ENCODE results near the gene DNAH8.

DNAH8 gene

GRCh38 chr6:39004801-39005200 is 289.7 kb downstream of the DNAH8 start:
- TF ChIP-seq CTCF (IDR thresholded peaks at IDR 0.05; ENCODE audit: extremely low read depth, insufficient read depth, missing control alignments) = no peak
- DNase-seq (ENCODE audit: low spot score) = no peak
- in situ Hi-C loops (cut with MboI; ENCODE audit: low pct_unique_long_range_greater_than_20kb, low sequenced_read_pairs, unreplicated experiment) = no loop called here

- DNase-seq (ENCODE audit: low spot score) = no peak
- in situ Hi-C loops (cut with MboI; ENCODE audit: low pct_unique_long_range_greater_than_20kb, low sequenced_read_pairs, unreplicated experiment) = no loop called here
- TF ChIP-seq CTCF (IDR thresholded peaks at IDR 0.05; ENCODE audit: extremely low read depth, insufficient read depth, missing control alignments) = no peak
Measured at GRCh38 chr6:39005774-39006173, 290.7 kb downstream of the DNAH8 start.

GRCh38 chr6:39007575-39007974 is 292.5 kb downstream of the DNAH8 start:
- TF ChIP-seq CTCF (IDR thresholded peaks at IDR 0.05; ENCODE audit: extremely low read depth, insufficient read depth, missing control alignments) = no peak
- in situ Hi-C loops (cut with MboI; ENCODE audit: low pct_unique_long_range_greater_than_20kb, low sequenced_read_pairs, unreplicated experiment) = no loop called here
- DNase-seq (ENCODE audit: low spot score) = no peak

GRCh38 chr6:39008737-39009136 is 293.6 kb downstream of the DNAH8 start:
- DNase-seq (ENCODE audit: low spot score) = no peak
- no peak for TF ChIP-seq CTCF (IDR thresholded peaks at IDR 0.05; ENCODE audit: extremely low read depth, insufficient read depth, missing control alignments)
- in situ Hi-C loops (cut with MboI; ENCODE audit: low pct_unique_long_range_greater_than_20kb, low sequenced_read_pairs, unreplicated experiment) = no loop called here

GRCh38 chr6:39009476-39009875 is 294.4 kb downstream of the DNAH8 start:
- TF ChIP-seq CTCF (IDR thresholded peaks at IDR 0.05; ENCODE audit: extremely low read depth, insufficient read depth, missing control alignments) = no peak
- DNase-seq (ENCODE audit: low spot score) = no peak
- in situ Hi-C loops (cut with MboI; ENCODE audit: low pct_unique_long_range_greater_than_20kb, low sequenced_read_pairs, unreplicated experiment) = no loop called here

- DNase-seq (ENCODE audit: low spot score) = no peak
- in situ Hi-C loops (cut with MboI; ENCODE audit: low pct_unique_long_range_greater_than_20kb, low sequenced_read_pairs, unreplicated experiment) = no loop called here
- TF ChIP-seq CTCF (IDR thresholded peaks at IDR 0.05; ENCODE audit: extremely low read depth, insufficient read depth, missing control alignments) = no peak
Measured at GRCh38 chr6:39016839-39017546, 301.9 kb downstream of the DNAH8 start.
